SU-DHL-6 (cell line): ENCODE results near the gene CYP2B6.
"Not testable (repeated sequence)": the region's sequence is repeated elsewhere in the genome, so short reads cannot be mapped to it uniquely, and the experiment has no call there.

ENCODE experiments used
- EZH2phosphoT487 ChIP-seq: fragments of 200-600 bp; sonication (generic), shearing (Covaris generic); conservative IDR thresholded peaks from 2 replicates; pipeline ENCODE4 v1.6.1; 2018; ENCODE audit warnings: mild to moderate bottlenecking, antibody characterized with exemption, low read length, moderate library complexity, mixed read lengths
- TF ChIP-seq, protein P1 (sequence below): fragments of 200-600 bp; sonication (generic); IDR thresholded peaks from one replicate; pipeline ENCODE4 v1.5.1; 2017; ENCODE audit warnings: antibody characterized with exemption, mild to moderate bottlenecking, low read length, moderate library complexity; ENCODE audit not compliant: insufficient read depth, poor library complexity, severe bottlenecking

DNA sequence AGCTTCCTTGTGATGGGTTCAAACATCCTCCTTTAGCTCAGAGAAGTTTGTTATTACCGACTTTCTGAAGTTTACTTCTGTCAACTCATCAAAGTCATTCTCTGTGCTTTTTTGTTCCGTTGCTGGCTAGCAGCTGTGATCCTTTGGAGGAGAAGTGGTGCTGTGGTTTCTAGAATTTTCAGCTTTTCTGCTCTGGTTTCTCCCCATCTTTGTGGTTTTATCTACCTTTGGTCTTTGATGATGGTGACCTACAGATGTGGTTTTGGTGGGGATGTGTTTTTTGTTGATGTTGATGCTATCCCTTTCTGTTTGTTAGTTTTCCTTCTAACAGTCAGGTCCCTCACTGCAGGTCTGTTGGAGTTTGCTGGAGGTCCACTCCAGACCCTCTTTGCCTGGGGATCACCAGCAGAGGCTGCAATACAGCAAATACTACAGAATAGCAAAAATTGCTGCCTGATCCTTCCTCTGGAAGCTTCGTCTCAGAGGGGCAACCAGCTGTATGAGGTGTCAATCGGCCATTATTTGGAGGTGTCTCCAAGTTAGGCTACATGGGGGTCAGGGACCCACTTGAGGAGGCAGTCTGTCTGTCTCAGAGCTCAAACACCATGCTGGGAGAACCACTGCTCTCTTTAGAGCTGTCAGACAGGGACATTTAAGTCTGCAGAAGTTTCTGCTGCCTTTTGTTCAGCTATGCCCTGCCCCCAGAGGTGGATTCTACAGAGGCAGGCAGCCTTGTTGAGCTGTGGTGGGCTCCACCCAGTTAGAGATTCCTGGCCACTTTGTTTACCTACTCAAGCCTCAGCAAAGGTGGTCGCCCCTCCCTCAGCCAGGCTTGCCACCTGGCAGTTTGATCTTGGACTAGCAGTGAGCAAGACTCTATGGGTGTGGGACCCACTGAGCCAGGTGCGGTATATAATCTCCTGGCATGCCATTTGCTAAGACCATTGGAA, 20.4 kb upstream of the CYP2B6 start:
- TF ChIP-seq, protein P1, sequence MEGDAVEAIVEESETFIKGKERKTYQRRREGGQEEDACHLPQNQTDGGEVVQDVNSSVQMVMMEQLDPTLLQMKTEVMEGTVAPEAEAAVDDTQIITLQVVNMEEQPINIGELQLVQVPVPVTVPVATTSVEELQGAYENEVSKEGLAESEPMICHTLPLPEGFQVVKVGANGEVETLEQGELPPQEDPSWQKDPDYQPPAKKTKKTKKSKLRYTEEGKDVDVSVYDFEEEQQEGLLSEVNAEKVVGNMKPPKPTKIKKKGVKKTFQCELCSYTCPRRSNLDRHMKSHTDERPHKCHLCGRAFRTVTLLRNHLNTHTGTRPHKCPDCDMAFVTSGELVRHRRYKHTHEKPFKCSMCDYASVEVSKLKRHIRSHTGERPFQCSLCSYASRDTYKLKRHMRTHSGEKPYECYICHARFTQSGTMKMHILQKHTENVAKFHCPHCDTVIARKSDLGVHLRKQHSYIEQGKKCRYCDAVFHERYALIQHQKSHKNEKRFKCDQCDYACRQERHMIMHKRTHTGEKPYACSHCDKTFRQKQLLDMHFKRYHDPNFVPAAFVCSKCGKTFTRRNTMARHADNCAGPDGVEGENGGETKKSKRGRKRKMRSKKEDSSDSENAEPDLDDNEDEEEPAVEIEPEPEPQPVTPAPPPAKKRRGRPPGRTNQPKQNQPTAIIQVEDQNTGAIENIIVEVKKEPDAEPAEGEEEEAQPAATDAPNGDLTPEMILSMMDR = not testable (repeated sequence)
- TF ChIP-seq EZH2phosphoT487 = not testable (repeated sequence)
